Inflammatory macrophage treated with lipopolysaccharide for 4 hours (primary cell): ENCODE data around the gene MAP1S.
"Not testable (repeated sequence)": the region's sequence is repeated elsewhere in the genome, so short reads cannot be mapped to it uniquely, and the experiment has no call there.

ENCODE experiments used
- DNase-seq: peaks from one replicate; pipeline ENCODE4 v3.0.0-alpha.2; 2020

Gene MAP1S

DNA sequence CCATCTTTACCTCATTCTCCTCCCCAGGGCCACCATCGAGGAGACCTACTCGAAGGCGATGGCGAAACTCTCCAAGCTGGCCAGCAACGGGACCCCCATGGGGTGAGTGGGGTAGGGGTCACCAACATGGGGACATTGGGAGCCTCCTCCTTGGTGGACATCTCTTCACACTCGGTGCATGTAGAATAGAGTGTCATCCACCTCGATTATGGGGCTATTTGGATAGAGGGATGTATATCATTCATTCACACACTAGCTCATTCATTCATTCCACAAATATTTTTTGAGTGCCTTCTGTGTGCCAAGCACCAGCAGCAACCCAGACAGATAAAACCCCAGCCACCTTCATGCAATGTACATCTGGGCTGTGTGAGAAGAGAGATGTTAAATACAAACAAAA lies 45.1 kb downstream of the MAP1S start:
- no peak for DNase-seq

DNA sequence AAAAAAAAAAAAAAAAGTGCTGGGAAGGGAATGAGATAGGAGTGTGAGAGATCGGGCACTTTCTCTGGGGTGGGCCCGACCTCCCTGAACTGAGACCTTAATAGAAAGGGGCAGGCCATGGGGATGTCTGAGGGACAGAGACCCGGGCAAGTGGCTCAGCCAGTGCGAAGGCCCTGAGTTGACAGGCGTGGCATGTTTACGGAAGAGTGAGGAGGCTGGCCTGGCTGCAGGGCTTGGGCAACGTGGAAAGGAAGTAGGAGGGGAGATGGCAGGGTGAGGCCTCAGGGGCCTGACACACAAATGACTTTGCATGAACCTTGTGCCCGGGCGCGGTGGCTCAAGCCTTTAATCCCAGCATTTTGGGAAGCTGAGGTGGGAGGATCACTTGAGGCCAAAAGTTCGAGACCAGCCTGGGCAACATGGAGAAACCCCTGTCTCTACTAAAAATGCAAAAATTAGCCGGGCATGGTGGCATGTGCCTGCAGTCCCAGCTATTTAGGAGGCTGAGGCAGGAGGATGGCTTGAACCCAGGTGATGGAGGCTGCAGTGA lies 45.9 kb downstream of the MAP1S start:
- DNase-seq = peak; percentile 96

DNA sequence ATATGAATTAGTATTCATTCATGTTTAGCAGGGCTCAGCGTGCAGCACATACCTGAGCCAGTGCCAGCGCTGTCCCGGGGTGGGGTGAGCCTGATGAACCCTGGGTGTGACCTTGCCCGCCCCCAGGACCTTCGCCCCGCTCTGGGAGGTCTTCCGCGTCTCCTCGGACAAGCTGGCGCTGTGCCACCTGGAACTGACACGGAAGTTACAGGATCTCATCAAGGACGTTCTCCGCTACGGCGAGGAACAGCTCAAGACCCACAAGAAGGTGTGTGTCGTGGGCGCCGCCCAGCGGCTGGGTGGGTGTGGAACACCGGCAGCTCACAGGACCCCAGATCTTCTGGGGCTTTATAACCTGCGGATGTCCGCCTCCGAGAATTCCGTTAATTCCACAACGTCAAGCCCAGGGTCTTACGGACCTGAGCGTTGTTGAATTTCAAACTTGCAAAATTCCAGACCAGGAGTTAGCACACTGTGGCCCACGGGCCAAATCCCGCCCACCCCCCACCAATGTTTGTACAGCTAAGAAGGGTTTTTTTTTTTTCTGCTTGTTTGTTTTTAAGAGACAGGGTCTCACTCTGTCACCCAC lies 47.4 kb downstream of the MAP1S start:
- DNase-seq = peak; percentile 82

- no peak for DNase-seq
These were observed 48.3 kb downstream of the MAP1S start for GRCh38 chr19:17767559-17767958.

GRCh38 chr19:17770613-17771012 lies 51.3 kb downstream of the MAP1S start:
- DNase-seq = no peak

- DNase-seq = peak; percentile 47
These were observed 52.9 kb downstream of the MAP1S start for GRCh38 chr19:17772172-17772571.

GRCh38 chr19:17775245-17775927 lies 56.1 kb downstream of the MAP1S start:
- DNase-seq = peak; percentile 44

DNA sequence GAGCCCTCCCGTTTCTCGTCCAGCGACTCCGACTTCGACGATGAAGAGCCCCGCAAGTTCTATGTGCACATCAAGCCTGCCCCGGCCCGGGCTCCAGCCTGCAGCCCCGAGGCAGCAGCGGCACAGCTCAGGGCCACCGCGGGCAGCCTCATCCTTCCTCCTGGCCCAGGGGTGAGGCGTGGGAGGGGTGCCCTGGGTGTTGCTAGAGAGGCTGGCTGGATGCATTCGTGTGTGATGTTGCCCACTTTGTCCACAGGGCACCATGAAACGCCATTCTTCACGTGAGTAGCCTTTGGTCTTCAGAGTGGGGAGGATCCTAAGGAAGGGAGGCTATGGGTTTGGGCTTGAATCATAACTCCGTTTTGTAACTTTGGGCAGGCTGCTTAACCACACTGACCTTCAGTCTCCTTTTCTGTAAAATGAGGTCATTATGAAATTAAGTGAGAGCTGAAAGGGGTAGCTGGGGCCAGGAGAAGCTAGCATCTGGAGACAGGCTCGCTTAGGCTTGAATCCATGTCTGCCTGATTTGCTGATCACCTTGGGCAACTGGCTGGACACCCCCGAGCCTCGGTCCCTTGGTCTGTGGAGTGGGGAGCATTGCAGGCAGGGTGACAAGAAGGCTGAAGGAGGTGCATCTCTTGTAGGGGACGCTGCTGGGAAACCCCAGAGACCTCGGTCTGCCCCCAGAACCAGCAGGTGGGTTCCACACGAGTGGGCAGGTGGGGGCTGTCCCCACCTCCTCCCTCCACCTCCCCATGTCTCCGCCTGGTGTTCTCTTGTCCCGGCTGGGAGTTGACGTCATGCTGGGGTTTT lies 56.9 kb downstream of the MAP1S start:
- peak; percentile 97 for DNase-seq

- DNase-seq = not testable (repeated sequence)
These were observed 58.6 kb downstream of the MAP1S start for GRCh38 chr19:17777840-17778239.

- DNase-seq = peak; percentile 90
These were observed 59.1 kb downstream of the MAP1S start for GRCh38 chr19:17778251-17778967.

DNA sequence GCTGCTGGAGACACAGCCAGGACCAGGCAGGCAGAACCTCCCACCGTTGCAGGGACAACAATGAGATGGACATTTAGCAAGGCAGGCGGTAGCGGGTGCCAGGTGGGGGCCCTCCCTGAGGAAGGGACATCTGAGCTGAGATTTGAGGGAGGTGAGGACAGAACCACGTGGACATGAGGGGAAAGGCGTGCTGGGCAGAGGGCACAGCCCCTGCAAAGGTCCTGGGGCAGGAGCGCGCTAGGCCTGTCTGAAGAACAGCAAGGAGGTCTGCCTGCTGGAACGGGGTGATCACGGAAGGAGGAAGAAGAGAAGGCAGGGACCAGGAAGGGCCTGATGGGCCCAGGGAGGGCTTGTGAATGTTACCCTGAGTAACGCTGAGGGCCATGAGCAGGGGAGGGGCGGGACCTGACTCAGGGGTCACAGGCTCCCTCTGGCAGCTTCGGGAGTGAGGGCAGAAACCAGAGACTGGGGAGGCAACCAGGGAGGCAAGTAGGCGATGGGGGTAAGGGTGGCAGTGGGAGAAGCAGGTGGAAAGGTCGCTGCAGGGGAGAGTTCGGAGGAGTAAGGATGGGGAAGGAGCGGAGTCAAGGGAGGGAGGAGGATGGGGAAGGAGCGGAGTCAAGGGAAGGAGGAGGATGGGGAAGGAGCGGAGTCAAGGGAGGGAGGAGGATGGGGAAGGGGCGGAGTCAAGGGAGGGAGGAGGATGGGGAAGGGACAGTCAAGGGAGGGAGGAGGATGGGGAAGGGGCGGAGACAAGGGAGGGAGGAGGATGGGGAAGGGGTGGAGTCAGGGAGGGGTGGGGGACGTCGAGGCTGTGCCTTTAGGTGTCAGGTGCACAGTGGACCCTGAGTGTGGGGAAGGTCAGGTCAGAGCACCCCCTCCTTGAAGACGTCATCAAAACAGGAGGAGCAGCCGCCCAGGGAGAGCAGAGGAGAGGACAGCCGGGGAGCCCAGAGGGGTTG lies 60.0 kb downstream of the MAP1S start:
- DNase-seq = peak; percentile 85

DNA sequence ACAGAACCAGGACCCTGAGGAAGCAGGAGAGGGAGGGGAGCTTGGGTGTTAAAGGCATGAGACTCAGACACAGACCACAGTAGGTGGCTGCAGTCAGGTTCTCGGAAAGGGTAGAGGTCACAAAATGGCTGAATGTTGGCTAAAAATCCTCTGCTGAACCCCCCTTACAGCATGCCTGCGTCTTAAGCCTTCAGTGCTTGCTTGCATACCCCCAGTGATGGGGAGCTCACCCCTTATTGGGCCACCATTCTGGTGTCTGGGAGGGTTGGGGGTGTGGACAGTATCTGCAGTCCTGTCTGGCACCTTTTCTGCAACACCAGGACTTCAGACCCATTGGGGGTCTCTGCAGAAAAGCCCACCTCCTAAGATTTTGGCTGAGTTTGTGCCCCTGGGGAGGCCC lies 61.5 kb downstream of the MAP1S start:
- DNase-seq = no peak

- not testable (repeated sequence) for DNase-seq
These were observed 64.4 kb downstream of the MAP1S start for GRCh38 chr19:17783721-17784120.
